IPS-20b (cell line): ENCODE data around the gene AREL1.

Source experiments
- H3K27ac ChIP-seq: one replicate; pipeline ENCODE4 v1.5.1; 2013; ENCODE audit warnings: low read length
- H3K27me3 ChIP-seq: 2 replicates; pipeline ENCODE4 v1.6.1; 2013; ENCODE audit warnings: mild to moderate bottlenecking, low read length, inconsistent platforms; ENCODE audit not compliant: insufficient read depth
- H3K36me3 ChIP-seq: 2 replicates; pipeline ENCODE4 v1.6.1; 2013; ENCODE audit warnings: low read depth, mild to moderate bottlenecking, inconsistent platforms, low read length, moderate library complexity; ENCODE audit not compliant: insufficient read depth
- H3K4me1 ChIP-seq: 2 replicates; pipeline ENCODE4 v1.6.1; 2013; ENCODE audit warnings: mild to moderate bottlenecking, control low read depth, inconsistent platforms, low read length, moderate library complexity; ENCODE audit not compliant: insufficient read depth
- H3K4me3 ChIP-seq: 2 replicates; pipeline ENCODE4 v1.5.1; 2013; ENCODE audit warnings: mild to moderate bottlenecking, low read length, inconsistent platforms
- H3K9ac ChIP-seq: 2 replicates; pipeline ENCODE4 v1.6.1; 2013; ENCODE audit warnings: low read depth, mild to moderate bottlenecking, inconsistent platforms, low read length, moderate library complexity
- H3K9me3 ChIP-seq: 2 replicates; pipeline ENCODE4 v1.6.1; 2013; ENCODE audit warnings: mild to moderate bottlenecking, low read depth, low read length, inconsistent platforms; ENCODE audit not compliant: insufficient read depth

Gene AREL1

DNA sequence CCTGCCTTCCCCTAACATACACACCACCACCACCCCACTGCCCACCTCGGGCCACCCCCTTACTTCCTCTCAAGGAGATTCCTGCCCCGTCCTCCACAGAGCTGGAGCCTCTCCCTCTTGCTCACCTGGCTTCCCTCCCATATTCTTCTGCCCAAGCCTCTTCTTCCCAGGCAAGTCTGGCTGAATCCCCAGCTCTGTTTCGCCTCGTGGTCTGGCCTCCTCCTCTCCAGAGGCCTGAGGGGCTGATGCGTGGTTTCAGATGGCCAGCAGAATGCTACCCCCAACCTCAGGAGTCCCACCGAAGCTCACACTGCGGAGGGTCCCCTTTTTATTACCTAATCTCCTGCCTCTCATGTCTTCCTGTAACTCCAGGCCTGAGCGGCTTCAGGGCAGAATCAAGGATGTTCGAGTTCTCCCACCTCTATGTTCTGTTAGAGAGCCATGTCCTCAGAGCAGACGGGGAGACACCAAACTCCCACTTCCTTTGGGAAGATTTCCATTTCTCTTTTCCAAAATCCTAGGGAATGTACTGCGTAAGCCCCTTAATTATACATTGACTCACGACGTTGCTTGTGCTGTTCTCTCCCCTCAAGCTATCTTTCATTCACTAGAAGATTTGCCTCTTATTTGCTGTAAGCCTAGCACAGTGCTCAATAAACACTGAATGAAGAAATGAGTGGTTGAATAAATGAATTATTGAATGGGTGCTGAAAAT is 67.0 kb downstream of the AREL1 start:
- no peak overlapping the region for H3K9ac ChIP-seq
- H3K4me3 ChIP-seq = no peak overlapping the region
- H3K4me1 ChIP-seq = 0 out of 2 replicates have a peak, but pooled peaks cover 6% of the 10 kb centered on the region
- no peaks in the 10 kb centered on the region for H3K36me3 ChIP-seq
- H3K27me3 ChIP-seq = no peaks in the 10 kb centered on the region
- H3K9me3 ChIP-seq = no peaks in the 10 kb centered on the region
- H3K27ac ChIP-seq = no peak overlapping the region

- Histone ChIP-seq H3K27me3 (no peaks in the 10 kb centered on the region), H3K27ac (no peak overlapping the region), H3K4me1 (0 out of 2 replicates have a peak, but pooled peaks cover 6% of the 10 kb centered on the region), H3K4me3 (no peak overlapping the region), H3K36me3 (no peaks in the 10 kb centered on the region), H3K9ac (no peak overlapping the region), H3K9me3 (no peaks in the 10 kb centered on the region)
Observed at GRCh38 chr14:74645244-74645643, 67.6 kb downstream of the AREL1 start.

- Histone ChIP-seq H3K4me3 (no peak overlapping the region), H3K9me3 (no peaks in the 10 kb centered on the region), H3K36me3 (no peaks in the 10 kb centered on the region), H3K27ac (no peak overlapping the region), H3K9ac (no peak overlapping the region), H3K27me3 (no peaks in the 10 kb centered on the region), H3K4me1 (no peaks in the 10 kb centered on the region)
Observed at GRCh38 chr14:74641601-74642391, 71.1 kb downstream of the AREL1 start.

GRCh38 chr14:74638966-74639365 is 73.9 kb downstream of the AREL1 start:
- H3K27me3 ChIP-seq = no peaks in the 10 kb centered on the region
- H3K36me3 ChIP-seq = no peaks in the 10 kb centered on the region
- H3K9me3 ChIP-seq = no peaks in the 10 kb centered on the region
- H3K4me3 ChIP-seq = no peak overlapping the region
- no peak overlapping the region for H3K27ac ChIP-seq
- H3K9ac ChIP-seq = no peak overlapping the region
- H3K4me1 ChIP-seq = no peaks in the 10 kb centered on the region

- Histone ChIP-seq H3K27ac (no peak overlapping the region), H3K36me3 (no peaks in the 10 kb centered on the region), H3K4me1 (no peaks in the 10 kb centered on the region), H3K27me3 (no peaks in the 10 kb centered on the region), H3K4me3 (no peak overlapping the region), H3K9me3 (no peaks in the 10 kb centered on the region), H3K9ac (no peak overlapping the region)
Observed at GRCh38 chr14:74638066-74638465, 74.8 kb downstream of the AREL1 start.

DNA sequence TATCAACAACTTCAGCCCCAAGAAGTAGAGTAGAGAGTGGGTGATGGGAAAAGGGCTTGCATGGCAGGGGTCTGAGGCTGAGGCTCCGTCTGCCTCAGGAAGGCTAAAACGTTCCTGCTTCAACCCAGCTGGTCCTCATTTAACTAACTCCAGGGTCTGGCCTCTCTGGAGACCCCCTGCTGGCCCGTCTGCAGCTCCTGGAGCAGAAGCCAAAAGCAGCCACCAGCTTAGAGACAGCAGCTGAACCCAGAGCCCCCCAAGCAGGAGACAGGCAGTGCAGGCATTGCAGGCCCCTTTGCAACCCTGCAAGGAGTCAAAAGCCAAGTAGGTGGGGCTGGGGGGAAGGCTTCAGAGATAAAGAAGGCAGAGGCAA is 75.7 kb downstream of the AREL1 start:
- Histone ChIP-seq H3K4me3 (no peak overlapping the region), H3K27me3 (no peaks in the 10 kb centered on the region), H3K27ac (no peak overlapping the region), H3K9me3 (no peaks in the 10 kb centered on the region), H3K9ac (no peak overlapping the region), H3K4me1 (no peaks in the 10 kb centered on the region), H3K36me3 (no peaks in the 10 kb centered on the region)

DNA sequence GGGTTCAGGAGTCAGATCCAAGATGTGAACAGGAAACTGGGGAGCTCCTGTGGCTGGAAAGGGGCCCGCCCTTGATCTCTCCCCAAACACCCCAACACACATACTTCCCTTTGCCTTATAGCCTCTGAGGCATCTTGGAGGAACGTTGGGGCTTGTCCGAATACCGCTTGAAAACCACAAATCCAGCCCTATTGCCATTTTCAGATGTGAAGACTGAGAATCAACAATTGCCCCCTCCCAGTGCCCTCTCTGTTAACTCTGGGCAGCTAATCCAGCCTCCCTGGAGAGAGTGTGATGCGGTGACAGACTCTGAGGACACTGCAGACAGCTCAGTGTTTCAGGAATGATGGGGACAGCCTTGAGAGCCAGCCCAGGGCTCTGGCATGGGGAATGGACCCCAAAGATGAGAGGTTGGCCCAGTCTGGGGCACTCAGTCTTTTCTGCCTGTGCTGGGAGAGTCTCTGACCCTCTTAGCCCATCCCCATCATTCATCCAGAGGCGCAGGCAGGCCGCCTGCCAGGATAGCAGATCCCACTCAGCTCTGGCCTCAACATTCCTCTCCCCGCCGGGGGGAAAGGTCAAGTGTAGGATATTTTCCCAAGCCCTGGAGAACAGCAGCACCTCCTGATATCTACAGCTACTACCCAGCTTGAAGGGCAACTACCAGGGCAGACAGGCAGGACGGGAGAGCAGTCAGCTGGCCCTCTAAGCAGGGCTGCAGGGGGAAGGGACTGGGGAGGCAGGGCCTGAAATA is 76.3 kb downstream of the AREL1 start:
- H3K9ac ChIP-seq = no peak overlapping the region
- H3K4me1 ChIP-seq = peaks cover 5% of the 10 kb centered on the region; the same call in 1 of the 2 replicates
- H3K9me3 ChIP-seq = no peaks in the 10 kb centered on the region
- no peak overlapping the region for H3K4me3 ChIP-seq
- H3K27me3 ChIP-seq = no peaks in the 10 kb centered on the region
- no peak overlapping the region for H3K27ac ChIP-seq
- H3K36me3 ChIP-seq = no peaks in the 10 kb centered on the region

GRCh38 chr14:74635847-74636246 is 77.0 kb downstream of the AREL1 start:
- Histone ChIP-seq H3K36me3 (no peaks in the 10 kb centered on the region), H3K27ac (no peak overlapping the region), H3K4me3 (no peak overlapping the region), H3K9me3 (no peaks in the 10 kb centered on the region), H3K9ac (no peak overlapping the region), H3K4me1 (peaks cover 10% of the 10 kb centered on the region; the same call in 1 of the 2 replicates), H3K27me3 (no peaks in the 10 kb centered on the region)

DNA sequence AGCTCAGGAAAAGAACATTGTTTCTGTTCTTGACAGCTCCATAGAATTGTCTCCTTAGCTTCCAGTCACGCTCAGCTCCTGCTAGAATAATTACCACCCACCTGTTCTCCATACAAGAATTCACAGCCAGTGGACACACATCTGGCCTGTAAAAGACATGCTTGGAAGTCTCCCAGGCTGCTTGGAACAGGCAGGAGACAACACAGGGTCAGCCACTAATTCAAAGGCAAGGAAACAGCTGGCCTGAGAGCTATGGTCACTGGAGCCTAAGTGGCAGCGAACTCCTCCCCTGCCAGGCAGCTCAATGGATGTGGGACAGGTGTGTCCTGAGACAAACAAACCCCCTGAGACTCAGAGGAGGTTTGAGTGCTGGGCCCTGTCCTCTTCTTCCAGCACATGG is 77.9 kb downstream of the AREL1 start:
- Histone ChIP-seq H3K36me3 (no peaks in the 10 kb centered on the region), H3K27ac (no peak overlapping the region), H3K4me3 (no peak overlapping the region), H3K9ac (no peak overlapping the region), H3K9me3 (no peaks in the 10 kb centered on the region), H3K27me3 (no peaks in the 10 kb centered on the region), H3K4me1 (peaks cover 10% of the 10 kb centered on the region; the same call in 1 of the 2 replicates)

DNA sequence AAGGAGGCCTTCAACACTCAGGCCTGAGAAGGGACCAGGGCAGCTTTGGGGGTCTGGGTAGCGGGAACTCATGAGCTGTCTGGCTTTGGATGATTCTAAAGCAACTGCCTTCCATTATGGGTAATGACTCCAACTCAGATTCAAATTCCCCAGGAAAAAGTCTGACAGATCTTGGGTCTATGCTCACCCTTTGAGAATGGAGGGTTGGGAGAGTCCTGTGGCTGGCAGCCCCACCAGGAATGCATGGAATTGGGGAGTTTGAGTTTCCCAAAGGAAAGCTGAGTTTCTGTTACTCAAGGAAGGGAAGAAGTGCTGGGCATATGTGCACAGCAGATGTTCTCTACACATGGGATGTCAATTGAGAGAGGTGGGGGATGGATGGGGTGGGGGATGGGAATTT is 78.4 kb downstream of the AREL1 start:
- Histone ChIP-seq H3K9ac (no peak overlapping the region), H3K27ac (no peak overlapping the region), H3K36me3 (no peaks in the 10 kb centered on the region), H3K9me3 (no peaks in the 10 kb centered on the region), H3K4me3 (no peak overlapping the region), H3K4me1 (peaks cover 10% of the 10 kb centered on the region; the same call in 1 of the 2 replicates), H3K27me3 (no peaks in the 10 kb centered on the region)

GRCh38 chr14:74630881-74631690 is 81.8 kb downstream of the AREL1 start:
- H3K36me3 ChIP-seq = no peaks in the 10 kb centered on the region
- no peak overlapping the region for H3K9ac ChIP-seq
- H3K4me3 ChIP-seq = no peak overlapping the region
- H3K9me3 ChIP-seq = no peaks in the 10 kb centered on the region
- no peaks in the 10 kb centered on the region for H3K27me3 ChIP-seq
- H3K4me1 ChIP-seq = peaks cover 10% of the 10 kb centered on the region; the same call in 1 of the 2 replicates
- no peak overlapping the region for H3K27ac ChIP-seq
